AG10803 (cell line): ENCODE measurements around the gene RAD51B.

Source experiments
- DNase-seq: peaks from one replicate; pipeline ENCODE4 v3.0.0; 2010; ENCODE audit warnings: low read depth
- H3K4me3 ChIP-seq: 2 replicates; pipeline ENCODE4 v1.5.1; 2011; ENCODE audit warnings: mild to moderate bottlenecking, low read length, control low read depth
- TF ChIP-seq, protein P1 (sequence below): conservative IDR thresholded peaks from 2 replicates; pipeline ENCODE4 v1.5.1; 2011; ENCODE audit warnings: mild to moderate bottlenecking, low read length, control low read depth, inconsistent platforms

The RAD51B gene

DNA sequence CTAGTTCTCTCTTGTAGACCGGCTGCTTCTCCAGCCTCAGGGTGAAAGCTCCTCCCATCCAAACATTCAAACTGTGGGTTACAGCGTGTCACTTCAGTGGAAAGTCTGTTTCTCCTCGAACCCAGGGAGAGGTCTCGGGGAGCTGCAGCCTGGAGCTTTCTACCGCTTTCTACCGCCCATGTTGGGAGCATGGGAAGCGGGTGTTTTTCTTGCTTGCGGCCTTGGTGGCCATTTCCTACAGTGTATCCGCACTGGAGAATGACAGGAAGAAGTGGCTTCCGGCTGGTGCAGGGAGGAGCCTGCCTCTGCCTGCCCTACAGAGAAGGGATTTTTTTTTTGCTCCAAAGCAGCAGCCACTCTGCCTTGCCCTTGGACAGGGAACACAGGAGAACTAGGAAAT is 952.1 kb downstream of the RAD51B start:
- TF ChIP-seq, protein P1, sequence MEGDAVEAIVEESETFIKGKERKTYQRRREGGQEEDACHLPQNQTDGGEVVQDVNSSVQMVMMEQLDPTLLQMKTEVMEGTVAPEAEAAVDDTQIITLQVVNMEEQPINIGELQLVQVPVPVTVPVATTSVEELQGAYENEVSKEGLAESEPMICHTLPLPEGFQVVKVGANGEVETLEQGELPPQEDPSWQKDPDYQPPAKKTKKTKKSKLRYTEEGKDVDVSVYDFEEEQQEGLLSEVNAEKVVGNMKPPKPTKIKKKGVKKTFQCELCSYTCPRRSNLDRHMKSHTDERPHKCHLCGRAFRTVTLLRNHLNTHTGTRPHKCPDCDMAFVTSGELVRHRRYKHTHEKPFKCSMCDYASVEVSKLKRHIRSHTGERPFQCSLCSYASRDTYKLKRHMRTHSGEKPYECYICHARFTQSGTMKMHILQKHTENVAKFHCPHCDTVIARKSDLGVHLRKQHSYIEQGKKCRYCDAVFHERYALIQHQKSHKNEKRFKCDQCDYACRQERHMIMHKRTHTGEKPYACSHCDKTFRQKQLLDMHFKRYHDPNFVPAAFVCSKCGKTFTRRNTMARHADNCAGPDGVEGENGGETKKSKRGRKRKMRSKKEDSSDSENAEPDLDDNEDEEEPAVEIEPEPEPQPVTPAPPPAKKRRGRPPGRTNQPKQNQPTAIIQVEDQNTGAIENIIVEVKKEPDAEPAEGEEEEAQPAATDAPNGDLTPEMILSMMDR = no peak
- no peak overlapping the region for H3K4me3 ChIP-seq
- DNase-seq = no peak

DNA sequence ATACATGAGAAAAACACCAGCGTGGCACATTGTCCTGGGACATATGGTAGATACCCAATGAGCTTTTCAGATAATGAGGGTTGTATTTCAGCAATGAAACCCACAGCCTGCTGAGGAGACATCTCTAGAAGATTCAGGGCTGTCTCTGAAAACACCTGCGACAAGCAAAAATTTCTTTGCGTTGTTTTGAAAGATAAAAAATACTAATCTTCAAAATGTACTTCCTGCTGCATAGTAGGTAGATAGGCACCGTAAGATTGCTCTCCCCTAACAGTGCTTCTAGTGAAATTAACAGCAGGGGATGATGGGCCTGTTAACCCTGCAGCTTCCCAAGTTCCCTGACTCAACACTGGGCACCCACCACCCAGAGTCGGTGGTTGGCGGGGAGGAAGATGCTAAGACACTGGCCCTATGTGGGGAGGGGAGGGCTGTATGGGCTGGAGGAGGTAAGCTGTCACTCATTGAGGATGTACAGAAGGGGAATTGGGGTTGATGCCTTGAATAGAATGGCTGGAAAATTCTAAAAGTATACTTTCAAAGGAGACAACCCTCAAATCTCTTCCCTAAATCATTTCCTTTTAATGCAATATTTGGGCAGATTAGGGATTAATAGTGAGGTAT is 953.3 kb downstream of the RAD51B start:
- H3K4me3 ChIP-seq = no peak overlapping the region
- no peak for DNase-seq
- TF ChIP-seq, protein P1 = no peak

DNA sequence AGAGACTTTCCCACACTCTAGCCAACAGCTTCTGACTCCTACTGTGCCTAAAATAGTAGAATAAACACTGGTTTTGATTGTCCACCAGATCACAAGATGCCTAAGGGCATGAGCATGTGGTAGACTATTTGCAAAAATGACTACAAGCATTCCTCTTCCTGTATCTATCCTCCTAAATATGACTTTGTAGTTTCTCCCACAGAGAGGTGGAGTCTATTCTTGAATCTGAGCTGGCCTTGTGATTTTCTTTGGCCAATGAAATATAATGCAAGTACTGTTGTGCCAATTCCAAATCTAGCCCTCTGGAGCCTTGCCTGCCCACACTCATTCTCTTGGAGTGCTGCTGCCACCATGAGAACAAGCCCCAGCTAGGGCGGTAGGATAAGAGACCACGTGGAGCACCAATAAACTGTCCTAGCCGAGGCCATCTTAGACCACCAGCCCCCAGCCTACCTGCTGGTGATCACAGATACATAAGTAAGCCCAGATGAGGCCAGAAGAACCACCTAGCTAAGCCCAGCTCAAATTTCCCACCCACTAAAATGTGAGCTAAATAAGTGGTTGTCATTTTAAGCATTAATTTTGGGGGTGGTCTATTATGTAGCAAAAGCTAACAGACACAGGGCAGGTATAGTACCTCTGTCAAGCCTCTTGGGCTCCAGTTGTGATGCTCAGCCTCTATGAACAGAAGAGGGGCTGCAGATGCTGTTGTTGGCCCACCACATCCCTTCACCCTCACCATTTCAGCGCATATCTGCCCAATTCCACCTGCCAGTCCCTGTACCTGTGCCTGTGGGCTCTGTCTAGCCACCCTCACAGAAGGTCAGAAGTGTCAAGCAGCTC is 955.4 kb downstream of the RAD51B start:
- DNase-seq = peak; percentile 87
- TF ChIP-seq, protein P1 = no peak
- H3K4me3 ChIP-seq = no peak overlapping the region

DNA sequence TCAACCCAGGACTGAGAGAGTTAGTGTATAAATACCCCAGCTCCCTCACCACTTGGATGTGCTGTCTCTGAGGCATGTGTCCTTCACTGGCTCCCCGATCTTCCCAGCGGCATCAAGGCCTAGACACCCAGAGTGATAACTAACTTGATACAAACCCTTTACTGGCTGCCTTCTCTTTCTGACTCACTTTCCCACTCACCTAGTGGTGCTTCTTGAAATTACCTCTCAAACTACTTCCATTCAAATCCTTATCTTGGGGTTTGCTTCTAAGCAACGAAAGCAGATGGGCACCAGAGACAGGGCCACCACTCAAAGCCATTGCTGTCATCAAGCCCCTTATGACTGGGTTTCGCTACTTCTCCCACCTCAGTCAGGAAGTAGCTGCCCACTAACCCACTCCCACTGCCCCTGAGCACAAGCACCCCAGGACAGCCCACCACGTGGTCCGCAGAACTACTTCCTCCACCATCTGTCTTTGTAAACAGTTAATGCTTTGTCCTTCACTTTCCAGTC is 956.1 kb downstream of the RAD51B start:
- H3K4me3 ChIP-seq = no peak overlapping the region
- TF ChIP-seq, protein P1 = no peak; the same call in 1 of the 2 replicates
- DNase-seq = no peak

DNA sequence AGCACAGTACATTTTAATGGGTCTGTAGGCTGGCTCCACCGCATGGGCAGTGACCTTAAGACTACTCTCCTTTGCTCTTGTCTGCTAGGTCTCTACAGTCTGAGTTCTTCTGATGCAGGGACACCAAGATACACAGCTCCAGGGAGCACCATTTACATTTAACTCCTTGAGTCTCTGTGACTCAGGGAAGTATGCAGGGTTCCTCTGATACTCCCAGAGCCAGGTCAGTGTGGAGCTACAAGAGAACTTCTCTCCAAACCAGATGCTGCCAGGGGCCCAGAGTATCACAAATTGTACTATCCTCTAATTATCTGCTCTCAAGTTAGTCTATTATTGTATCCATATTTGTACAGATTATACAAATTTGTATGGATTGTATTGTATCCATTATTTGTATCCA is 958.1 kb downstream of the RAD51B start:
- no peak overlapping the region for H3K4me3 ChIP-seq
- TF ChIP-seq, protein P1 = no peak
- no peak for DNase-seq
